ENCODE results near the gene SRC.

GRCh38 chr20:37415118-37416085, 69.5 kb downstream of the SRC start:
- no peak for TF ChIP-seq CTCF (IDR thresholded peaks at IDR 0.05)
- TF ChIP-seq POLR2AphosphoS5 (IDR thresholded peaks at IDR 0.05; ENCODE audit: insufficient read depth in 1 of 2, low read depth in 1 of 2), result no peak
- no peak for TF ChIP-seq POLR2A (IDR thresholded peaks at IDR 0.05)
